Measurements from ENCODE around the gene CR1.

- TF ChIP-seq POLR2A (IDR thresholded peaks at IDR 0.05) (no peak), CTCF (IDR thresholded peaks at IDR 0.05) (no peak)
Measured at GRCh38 chr1:207628776-207629175, 132.8 kb downstream of the CR1 start.

Measured in transverse colon (tissue), 3 donors.